HG02678 (cell line): Measurements from ENCODE around the gene AP2A1.

Source experiments
- ATAC-seq: cut with Tn5 transposase; IDR thresholded peaks from one replicate; pipeline ENCODE4 v1.9.1; 2021; ENCODE audit warnings: mild to moderate bottlenecking, moderate library complexity; ENCODE audit not compliant: unreplicated experiment

The AP2A1 gene

DNA sequence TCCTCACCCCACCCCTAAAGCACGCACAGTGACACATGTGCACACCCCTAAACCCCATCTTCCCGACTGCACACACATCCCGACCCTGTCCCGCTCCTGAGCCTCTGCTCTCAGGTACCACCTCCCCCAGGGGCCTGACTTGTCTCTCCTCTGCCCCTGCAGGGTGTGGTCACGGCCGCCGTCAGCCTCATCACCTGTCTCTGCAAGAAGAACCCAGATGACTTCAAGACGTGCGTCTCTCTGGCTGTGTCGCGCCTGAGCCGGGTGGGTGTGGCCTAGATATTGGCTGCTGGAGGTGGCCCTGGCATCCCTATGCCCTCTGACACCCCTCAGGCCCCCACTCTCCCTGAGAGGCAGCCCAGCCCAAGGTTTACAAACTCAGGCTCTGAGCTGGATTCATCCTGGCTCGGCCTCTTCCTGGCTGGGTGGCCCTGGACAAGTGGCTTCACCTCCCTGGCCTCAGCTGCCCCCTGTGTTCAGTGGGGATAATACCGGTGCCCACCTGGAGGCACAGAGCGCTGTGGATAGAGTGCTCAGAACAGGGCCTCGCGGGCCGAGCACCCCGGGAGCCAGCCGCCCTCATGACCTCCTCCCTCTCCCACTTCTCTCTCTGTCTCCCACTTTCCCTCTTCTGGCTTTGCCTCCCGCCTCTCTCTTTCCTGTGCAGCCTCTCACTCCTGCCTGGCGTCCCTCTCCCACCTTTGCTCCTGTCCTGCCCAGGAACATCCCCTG, 26.2 kb downstream of the AP2A1 start:
- ATAC-seq, result no peak

DNA sequence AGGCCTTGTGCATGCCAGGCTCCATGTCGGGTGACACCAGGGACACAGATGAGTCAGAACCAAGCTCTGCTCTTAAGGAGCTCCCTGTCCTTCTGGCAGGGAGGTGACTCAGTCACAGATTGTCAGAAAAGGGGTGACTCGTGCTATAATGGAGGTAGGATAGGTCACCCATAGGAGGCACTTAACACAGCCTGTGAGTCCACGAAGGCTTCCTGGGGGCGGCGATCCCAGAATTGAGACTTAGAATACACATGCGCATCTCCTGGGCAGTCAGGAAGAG, 26.7 kb downstream of the AP2A1 start:
- no peak for ATAC-seq

DNA sequence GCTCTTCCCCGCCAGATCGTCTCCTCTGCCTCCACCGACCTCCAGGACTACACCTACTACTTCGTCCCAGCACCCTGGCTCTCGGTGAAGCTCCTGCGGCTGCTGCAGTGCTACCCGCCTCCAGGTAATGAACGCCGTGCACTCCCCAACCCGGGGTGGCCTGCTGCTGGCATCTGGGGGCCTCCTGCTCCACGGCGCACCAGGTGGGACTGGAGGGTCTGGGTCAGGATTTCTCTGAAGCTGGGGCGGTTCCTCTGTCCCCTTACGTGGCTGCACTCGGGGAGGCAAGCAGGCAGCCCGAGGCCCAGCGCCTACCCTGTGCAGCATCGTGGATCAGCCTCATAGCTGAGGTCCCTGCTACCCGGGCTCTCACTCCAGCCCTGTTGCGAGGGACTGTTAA, 28.8 kb downstream of the AP2A1 start:
- no peak for ATAC-seq

DNA sequence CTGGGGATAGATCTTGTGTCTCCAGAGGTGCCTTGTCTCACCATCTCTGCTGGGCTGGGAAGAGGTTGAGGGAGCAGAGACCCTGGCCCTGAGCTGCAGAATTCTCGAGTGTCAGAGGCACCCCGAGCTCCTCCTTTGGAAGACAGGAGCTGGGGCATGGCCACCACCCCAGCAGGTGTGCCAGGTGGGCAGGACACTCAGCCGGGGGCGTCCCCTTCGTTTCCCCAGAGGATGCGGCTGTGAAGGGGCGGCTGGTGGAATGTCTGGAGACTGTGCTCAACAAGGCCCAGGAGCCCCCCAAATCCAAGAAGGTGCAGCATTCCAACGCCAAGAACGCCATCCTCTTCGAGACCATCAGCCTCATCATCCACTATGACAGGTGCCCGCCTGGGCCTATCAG, 31.8 kb downstream of the AP2A1 start:
- ATAC-seq, result no peak

DNA sequence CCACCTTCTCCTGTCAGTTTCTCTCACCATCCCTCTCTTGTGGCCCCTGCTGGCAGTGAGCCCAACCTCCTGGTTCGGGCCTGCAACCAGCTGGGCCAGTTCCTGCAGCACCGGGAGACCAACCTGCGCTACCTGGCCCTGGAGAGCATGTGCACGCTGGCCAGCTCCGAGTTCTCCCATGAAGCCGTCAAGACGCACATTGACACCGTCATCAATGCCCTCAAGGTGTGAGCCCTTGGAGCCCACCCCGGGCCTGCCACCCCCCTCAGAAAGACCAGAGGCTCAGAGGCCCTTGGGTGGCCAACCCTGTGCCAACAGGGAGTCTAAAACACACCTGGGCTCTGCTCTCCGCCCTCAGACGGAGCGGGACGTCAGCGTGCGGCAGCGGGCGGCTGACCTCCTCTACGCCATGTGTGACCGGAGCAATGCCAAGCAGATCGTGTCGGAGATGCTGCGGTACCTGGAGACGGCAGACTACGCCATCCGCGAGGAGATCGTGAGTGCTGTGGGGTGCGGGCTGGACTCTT, 32.5 kb downstream of the AP2A1 start:
- ATAC-seq, result no peak

DNA sequence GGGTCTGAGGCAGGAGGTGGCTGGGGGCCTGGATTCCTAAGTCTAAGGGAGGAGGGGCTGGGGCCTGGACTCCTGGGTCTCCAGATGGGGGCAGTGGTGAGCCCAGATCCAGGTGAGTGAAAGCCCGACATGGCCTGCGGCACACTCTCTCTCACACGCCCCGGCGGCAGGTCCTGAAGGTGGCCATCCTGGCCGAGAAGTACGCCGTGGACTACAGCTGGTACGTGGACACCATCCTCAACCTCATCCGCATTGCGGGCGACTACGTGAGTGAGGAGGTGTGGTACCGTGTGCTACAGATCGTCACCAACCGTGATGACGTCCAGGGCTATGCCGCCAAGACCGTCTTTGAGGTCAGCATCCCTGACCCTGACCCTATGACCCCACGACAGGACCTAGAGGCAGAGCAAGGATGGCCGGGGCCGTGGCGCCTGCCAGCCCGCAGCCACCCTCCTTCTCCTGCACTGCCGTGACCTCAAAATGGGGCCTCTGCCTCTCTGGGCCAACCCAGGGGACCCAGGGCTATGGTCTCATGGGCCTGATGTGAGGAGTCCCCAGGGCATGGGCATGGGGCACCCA, 33.1 kb downstream of the AP2A1 start:
- no peak for ATAC-seq

DNA sequence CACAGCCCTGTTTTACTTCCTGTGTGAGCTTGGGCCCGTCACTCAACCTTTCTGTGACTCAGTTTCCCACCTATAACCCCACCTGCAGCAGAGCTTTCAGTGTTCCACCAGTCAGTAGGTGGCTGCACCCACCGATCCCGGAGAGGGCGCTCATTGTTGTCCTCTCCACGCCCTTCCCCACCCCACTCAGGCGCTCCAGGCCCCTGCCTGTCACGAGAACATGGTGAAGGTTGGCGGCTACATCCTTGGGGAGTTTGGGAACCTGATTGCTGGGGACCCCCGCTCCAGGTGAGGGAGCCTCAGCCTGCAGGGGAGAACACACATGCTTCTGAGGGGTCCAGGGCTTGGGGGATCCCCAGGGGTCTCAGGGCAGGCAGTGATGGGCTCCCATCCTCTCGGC, 34.0 kb downstream of the AP2A1 start:
- ATAC-seq, result no peak

DNA sequence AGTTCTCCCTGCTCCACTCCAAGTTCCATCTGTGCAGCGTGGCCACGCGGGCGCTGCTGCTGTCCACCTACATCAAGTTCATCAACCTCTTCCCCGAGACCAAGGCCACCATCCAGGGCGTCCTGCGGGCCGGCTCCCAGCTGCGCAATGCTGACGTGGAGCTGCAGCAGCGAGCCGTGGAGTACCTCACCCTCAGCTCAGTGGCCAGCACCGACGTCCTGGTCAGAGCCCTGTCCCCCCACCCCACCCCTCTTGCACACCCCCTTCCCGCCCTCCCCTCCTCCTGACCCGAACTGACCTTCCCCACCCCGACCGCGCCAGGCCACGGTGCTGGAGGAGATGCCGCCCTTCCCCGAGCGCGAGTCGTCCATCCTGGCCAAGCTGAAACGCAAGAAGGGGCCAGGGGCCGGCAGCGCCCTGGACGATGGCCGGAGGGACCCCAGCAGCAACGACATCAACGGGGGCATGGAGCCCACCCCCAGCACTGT, 34.6 kb downstream of the AP2A1 start:
- no peak for ATAC-seq

DNA sequence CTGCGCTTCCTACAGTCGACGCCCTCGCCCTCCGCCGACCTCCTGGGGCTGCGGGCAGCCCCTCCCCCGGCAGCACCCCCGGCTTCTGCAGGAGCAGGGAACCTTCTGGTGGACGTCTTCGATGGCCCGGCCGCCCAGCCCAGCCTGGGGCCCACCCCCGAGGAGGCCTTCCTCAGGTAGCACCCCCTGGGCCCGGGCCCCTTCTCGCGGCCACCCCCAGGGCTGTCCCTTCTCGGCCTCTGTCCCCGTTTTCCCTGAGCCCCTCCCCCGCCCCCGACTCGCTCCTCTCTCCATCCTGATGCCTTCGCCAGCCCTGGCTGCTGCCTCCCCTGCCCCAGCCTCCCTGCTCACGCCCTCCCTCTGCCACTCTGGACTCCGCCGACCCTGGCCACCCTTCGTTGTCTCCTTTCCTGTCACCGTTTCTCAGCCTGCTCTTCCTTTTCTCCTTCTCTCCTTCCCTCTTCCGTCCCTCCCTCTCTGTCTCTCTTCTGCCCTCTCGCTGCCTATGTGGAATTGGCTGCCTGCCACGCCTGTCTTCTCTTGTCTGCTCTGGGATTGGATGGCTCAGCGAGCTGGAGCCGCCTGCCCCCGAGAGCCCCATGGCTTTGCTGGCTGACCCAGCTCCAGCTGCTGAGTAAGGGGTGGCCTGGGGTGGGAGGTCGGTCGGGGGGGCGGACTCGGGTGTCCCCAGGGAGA, 35.3 kb downstream of the AP2A1 start:
- ATAC-seq, result no peak

DNA sequence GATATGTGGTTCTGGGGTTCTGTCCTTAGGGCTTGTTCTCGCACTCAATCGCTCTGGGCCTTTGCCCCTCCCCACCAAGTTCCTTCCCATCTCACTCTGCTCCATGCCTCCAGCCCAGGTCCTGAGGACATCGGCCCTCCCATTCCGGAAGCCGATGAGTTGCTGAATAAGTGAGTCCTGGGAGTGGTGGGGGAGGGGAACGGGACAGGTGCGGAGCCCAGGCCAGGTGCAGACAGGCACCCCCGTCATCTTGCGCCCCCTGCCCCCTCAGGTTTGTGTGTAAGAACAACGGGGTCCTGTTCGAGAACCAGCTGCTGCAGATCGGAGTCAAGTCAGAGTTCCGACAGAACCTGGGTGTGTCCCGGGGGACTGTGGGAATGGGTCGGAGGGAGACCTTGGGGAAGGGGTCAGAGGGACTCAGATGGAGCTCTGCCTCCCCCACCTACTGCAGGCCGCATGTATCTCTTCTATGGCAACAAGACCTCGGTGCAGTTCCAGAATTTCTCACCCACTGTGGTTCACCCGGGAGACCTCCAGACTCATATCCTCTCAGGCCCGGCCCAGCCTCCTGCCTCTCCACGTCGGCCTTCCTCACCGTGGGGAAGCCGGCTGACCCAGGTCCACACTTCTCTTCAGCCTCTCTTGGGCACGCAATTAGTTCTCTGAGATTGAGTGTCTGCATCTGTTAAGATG, 36.2 kb downstream of the AP2A1 start:
- no peak for ATAC-seq

DNA sequence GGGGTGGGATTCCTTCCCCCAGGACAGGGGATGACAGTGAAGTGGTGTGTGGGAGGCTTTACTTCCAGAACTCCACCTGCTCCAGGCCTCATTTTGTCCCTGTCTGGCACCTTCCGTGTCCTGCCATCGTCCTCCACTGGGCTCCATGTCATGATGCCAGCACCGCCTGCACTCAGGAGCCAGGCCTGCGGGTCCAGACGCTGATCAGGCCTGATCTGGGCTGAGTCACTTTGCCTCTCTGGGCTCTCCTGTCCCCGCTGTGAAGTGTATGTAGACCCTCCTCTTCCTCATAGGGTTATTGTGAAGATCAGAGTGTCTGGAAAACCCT, 36.7 kb downstream of the AP2A1 start:
- ATAC-seq, result no peak

DNA sequence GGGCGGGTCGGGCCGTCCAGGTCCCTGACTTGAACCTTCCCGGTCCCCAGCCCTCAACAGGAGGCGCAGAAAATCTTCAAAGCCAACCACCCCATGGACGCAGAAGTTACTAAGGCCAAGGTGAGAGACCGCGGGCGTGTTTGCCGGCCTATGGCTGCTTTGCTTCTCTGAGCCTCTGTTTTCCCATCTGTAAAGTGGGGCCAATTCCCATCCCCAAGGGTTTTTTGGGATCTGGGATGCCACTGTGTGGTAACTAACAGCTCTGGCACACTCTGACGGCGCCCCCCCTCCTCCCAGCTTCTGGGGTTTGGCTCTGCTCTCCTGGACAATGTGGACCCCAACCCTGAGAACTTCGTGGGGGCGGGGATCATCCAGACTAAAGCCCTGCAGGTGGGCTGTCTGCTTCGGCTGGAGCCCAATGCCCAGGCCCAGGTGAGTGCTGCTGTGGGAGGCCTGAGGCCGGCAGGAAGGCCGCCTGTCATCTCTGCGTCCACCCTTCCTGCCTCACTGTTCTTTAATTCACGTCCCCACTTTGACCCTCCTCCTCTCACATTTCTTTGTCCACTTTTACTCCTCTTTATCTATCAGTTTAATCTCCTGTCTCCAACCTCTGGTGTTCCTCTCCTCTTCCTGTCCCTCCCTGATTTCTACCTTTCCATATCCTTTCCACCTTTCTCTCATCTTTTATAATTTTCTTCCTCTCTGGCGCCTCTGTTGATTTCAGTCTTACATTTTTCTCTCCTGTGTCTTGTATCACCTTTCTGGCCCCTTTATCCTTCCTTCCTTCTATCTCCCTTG, 39.2 kb downstream of the AP2A1 start:
- ATAC-seq, result no peak

DNA sequence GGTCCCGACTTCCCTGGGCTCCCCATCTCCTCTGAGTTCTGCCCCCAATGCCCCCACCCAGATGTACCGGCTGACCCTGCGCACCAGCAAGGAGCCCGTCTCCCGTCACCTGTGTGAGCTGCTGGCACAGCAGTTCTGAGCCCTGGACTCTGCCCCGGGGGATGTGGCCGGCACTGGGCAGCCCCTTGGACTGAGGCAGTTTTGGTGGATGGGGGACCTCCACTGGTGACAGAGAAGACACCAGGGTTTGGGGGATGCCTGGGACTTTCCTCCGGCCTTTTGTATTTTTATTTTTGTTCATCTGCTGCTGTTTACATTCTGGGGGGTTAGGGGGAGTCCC, 39.8 kb downstream of the AP2A1 start:
- ATAC-seq, result no peak

DNA sequence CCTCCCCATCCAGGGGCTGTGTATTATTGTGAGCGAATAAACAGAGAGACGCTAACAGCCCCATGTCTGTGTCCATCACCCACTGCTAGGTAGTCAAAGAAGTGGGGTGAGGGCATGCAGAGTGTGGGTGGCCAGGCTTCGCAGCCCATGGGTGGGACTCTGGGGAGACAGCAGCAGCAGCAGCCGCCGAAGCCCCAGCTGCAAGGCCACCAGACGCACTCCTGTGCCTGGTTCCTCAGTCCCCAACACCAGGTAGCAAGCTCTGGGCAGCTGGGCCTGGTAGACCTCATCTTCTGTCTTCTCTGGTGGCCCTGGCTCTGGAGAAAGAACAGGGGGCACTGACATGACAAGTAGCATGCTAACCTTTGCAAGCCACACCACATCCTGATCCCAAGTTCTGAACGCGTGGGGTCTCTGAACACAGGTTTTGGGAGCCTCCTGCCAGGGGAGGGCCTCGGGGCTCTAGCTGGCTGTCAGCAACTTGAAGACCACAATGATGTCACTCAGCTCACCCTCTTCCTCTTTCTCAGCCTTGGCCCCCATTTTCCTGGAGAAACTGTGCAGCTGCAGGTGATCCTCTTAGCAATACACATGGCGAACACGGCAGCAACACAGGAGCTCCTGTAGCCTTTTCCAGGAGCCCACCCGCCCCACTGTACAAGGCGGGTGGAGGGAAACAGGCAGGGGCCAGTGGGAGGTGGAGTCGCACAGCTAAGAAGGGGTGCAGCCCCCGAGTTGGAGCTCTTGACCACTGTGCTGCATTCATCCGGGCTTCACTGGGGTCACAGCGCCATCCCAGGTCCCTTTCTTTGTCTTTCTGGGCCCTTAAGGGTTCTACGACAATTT, 40.5 kb downstream of the AP2A1 start:
- no peak for ATAC-seq

DNA sequence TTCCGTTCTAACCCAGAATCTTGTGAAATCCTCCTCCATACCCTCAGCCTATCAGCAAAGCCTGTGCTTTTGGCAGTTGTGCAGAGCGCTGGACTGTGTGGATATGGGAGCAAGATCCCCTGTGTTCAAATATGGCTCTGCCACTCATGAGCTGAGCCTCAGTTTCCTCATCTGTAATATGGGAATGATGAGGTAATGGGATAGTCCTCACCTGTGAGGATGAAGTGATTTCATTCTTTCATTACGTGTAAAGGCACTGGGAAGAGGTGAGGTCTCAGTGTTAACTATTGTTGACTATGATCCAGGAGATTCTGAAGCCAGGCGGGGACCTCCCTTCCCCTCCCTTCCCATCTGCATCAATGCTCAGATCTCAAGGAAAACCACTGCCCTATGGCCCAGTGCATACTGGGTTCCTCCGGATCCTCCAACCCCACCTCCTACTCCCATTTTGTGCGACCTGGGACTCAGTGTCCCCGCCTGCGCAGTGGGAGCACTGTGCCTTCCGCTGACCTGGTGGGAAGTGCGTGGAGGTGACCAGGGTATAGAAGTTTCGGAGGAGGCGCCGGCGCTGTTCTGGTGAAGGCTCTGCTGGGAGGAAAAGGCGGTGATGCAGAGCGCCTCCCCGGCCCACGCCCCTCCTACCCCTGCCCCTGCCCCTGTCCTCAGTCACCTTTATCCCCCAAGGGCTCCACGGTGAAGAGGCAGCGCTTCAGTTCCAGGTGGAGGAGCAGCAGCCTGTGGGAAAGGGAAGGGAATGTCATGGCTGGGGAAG, 41.3 kb downstream of the AP2A1 start:
- no peak for ATAC-seq

DNA sequence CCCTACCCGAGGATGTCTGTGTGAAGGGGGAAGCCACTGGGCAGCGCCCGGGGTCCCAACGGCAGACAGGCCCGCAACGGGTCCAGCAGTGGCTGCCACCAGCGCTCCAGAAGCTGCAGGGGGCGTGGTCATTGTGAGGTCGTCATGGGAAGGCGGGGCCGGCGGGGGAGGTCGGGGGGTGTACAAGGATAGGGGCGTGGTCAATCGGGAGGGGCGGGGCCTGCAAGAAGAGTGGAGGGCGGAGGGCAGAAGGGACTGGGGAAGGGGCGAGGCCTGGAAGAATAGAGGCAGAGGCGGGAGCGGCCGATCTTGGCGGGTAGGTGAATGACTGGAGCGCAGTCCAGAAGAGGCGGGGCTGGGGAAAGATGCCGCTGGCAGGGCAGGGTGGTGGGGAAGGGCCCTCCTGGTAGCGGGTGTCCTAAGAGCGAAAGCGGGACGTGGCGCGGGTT, 41.9 kb downstream of the AP2A1 start:
- no peak for ATAC-seq

DNA sequence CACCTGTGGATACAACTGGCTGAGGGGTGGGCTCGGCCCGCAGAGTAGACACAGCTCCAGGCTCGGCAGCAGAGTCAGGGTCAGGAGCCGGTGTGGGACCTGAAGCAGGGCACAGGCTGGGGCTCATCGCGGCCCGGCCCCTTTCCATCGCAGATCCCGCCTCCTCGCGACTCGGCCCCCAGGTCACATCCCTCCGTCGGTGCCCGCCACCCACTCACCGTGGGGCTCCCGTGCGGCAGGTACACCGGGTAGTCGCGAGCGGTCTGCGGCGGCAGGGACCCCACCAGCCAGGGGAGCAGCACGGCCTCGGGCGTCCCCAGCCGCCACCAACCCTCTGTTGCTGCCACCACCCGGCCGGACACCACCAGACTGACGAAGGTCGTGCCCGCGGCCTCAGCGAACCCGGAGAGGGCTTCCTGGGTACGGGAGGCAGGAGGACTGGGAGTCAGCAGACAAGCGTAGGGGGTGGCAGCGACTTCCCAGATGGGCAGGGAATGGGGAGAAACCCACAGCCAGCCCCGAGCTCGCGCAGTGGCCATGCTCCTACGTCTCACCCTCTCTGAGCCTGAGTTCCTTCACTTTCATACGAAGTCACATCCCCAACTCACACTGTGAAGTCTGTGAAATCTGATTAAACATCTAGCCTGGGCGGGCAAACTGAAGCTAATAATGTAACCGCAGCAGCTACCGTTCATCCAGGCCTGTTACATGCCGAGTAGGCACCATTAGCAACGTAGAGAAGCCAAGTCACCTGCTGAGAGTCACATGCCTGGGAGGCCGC, 42.5 kb downstream of the AP2A1 start:
- ATAC-seq, result no peak

DNA sequence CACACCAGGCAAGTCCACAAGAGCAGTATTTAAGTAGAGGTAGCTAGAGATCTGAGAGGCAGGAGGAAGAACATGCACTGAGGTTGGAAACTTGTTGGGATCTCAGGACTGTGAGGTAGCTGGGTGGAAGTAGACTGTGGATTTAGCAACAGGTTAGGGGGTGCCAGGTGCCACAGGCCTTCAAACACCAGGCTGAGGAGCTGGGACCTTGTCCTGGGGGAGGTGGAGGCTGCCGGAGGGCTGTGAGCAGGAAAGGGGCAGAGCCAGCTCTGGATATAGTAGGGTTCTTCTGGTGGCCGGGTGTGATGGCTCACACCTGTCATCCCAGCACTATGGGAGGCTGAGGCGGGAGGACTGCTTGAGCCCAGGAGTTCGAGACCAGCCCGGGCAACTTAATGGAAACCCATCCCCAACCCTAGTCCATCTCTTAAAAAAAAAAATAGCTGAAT, 43.2 kb downstream of the AP2A1 start:
- ATAC-seq, result no peak
